Liver (tissue), 9 donors: ENCODE data around the gene TLL2. TPM values are rescaled to one million over a fixed set of nuclear protein-coding genes. Genes with fewer than 3 reads are reported as not detected.

Experiments
- DNase-seq: peaks from one replicate; pipeline ENCODE4 v3.0.0-alpha.2; 2017; ENCODE audit warnings: low spot score
- H3K27ac ChIP-seq, 2 donors: one replicate each; pipeline ENCODE4 v1.7.0; 2013; ENCODE audit warnings: inconsistent platforms in 2 of 2, low read length in 2 of 2, control low read depth in 1 of 2, low read depth in 1 of 2, mild to moderate bottlenecking in 1 of 2
- H3K27me3 ChIP-seq, 4 donors: one replicate each; pipeline versions ENCODE4 v1.6.1 to v1.7.0; 2013; ENCODE audit warnings: low read length in 3 of 4, inconsistent platforms in 1 of 4, mild to moderate bottlenecking in 1 of 4, moderate library complexity in 1 of 4; ENCODE audit not compliant: control insufficient read depth in 4 of 4, insufficient read depth in 4 of 4
- H3K36me3 ChIP-seq, 4 donors: one replicate each; pipeline versions ENCODE4 v1.6.1 to v1.7.0; 2013; ENCODE audit warnings: low read length in 3 of 4, mild to moderate bottlenecking in 3 of 4, low read depth in 1 of 4, moderate library complexity in 1 of 4; ENCODE audit not compliant: control insufficient read depth in 4 of 4, insufficient read depth in 3 of 4
- H3K4me1 ChIP-seq, 4 donors: one replicate each; pipeline versions ENCODE4 v1.6.1 to v1.7.0; 2013; ENCODE audit warnings: low read length in 3 of 4, mild to moderate bottlenecking in 3 of 4, moderate library complexity in 1 of 4; ENCODE audit not compliant: control insufficient read depth in 4 of 4, insufficient read depth in 4 of 4
- H3K4me3 ChIP-seq, 3 donors: one replicate each; pipeline versions ENCODE4 v1.6.1 to v1.7.0; 2013; ENCODE audit warnings: low read length in 3 of 3, control low read depth in 1 of 3, low read depth in 1 of 3, mild to moderate bottlenecking in 1 of 3
- H3K9ac ChIP-seq, 2 donors: one replicate each; pipeline ENCODE4 v1.7.0; 2013; ENCODE audit warnings: low read length in 2 of 2, mild to moderate bottlenecking in 2 of 2, moderate library complexity in 2 of 2, control low read depth in 1 of 2, low read depth in 1 of 2
- H3K9me3 ChIP-seq, 4 donors: one replicate each; pipeline versions ENCODE4 v1.6.1 to v1.7.0; 2013; ENCODE audit warnings: low read length in 3 of 4; ENCODE audit not compliant: control insufficient read depth in 4 of 4
- EGR1 ChIP-seq, 2 donors: IDR thresholded peaks; 2 replicates each; pipeline ENCODE4 v1.6.1; 2016 to 2018; ENCODE audit warnings: antibody characterized with exemption in 2 of 2, low read depth in 2 of 2
- FOXA1 ChIP-seq: IDR thresholded peaks from 2 replicates; pipeline ENCODE4 v1.6.1; 2016; ENCODE audit warnings: antibody characterized with exemption
- FOXA2 ChIP-seq: IDR thresholded peaks from 2 replicates; pipeline ENCODE4 v1.6.1; 2016; ENCODE audit warnings: antibody characterized with exemption
- GABPA ChIP-seq, 2 donors: IDR thresholded peaks in 1 of 2; conservative IDR thresholded peaks in 1 of 2; 2 replicates each; pipeline ENCODE4 v1.6.1; 2016; ENCODE audit warnings: antibody characterized with exemption in 2 of 2, mild to moderate bottlenecking in 1 of 2, moderate library complexity in 1 of 2
- HNF4A ChIP-seq, 2 donors: conservative IDR thresholded peaks; 2 replicates each; pipeline ENCODE4 v1.6.1; 2016; ENCODE audit warnings: antibody characterized with exemption in 2 of 2, mild to moderate bottlenecking in 2 of 2
- HNF4G ChIP-seq: IDR thresholded peaks from 2 replicates; pipeline ENCODE4 v1.6.1; 2016; ENCODE audit warnings: antibody characterized with exemption
- JUND ChIP-seq, 2 donors: IDR thresholded peaks; 2 replicates each; pipeline ENCODE4 v1.6.1; 2016; ENCODE audit warnings: antibody characterized with exemption in 2 of 2
- NR2F2 ChIP-seq: IDR thresholded peaks from 2 replicates; pipeline ENCODE4 v1.6.1; 2016; ENCODE audit warnings: antibody characterized with exemption
- RAD21 ChIP-seq, 2 donors: IDR thresholded peaks; 2 replicates each; pipeline ENCODE4 v1.6.1; 2016; ENCODE audit warnings: antibody characterized with exemption in 2 of 2, mild to moderate bottlenecking in 2 of 2
- RXRA ChIP-seq, 2 donors: IDR thresholded peaks; 2 replicates each; pipeline ENCODE4 v1.6.1; 2017 to 2018; ENCODE audit warnings: antibody characterized with exemption in 2 of 2, mild to moderate bottlenecking in 1 of 2
- SP1 ChIP-seq: IDR thresholded peaks from 2 replicates; pipeline ENCODE4 v1.6.1; 2018; ENCODE audit warnings: antibody characterized with exemption, mild to moderate bottlenecking
- TAF1 ChIP-seq: conservative IDR thresholded peaks from 2 replicates; pipeline ENCODE4 v1.6.1; 2016; ENCODE audit warnings: antibody characterized with exemption, mild to moderate bottlenecking
- YY1 ChIP-seq: IDR thresholded peaks from 2 replicates; pipeline ENCODE4 v1.6.1; 2016; ENCODE audit warnings: antibody characterized with exemption, mild to moderate bottlenecking
- WGBS: extraction: QIAGEN DNeasy Blood & Tissue Kit; methylation state at CpG from one replicate; pipeline ENCODE4 v1.1.7; 2013; 5-methylcytosine and 5-hydroxymethylcytosine counted together
- polyA plus RNA-seq, 2 donors: library from polyadenylated mRNA; stranded (reverse) in 1 of 2; unstranded in 1 of 2; fragments of 200-250 nt in 1 of 2; fragments of >200 nt in 1 of 2; fragmentation: Nextera tagmentation in 1 of 2; extraction: Ambion mirVana in 1 of 2; gene quantifications; one replicate each; pipeline versions ENCODE4 v1.2.1 to v1.2.3, GENCODE V29; 2013 to 2015
- total RNA-seq, 2 donors: library from RNA; depleted of rRNA; stranded (reverse); fragments of >200 nt; gene quantifications; one replicate each; pipeline ENCODE4 v1.2.3, GENCODE V29; 2014
- TF ChIP-seq, protein P1 (sequence below): IDR thresholded peaks from 2 replicates; pipeline ENCODE4 v1.6.1; 2016; ENCODE audit warnings: antibody characterized with exemption, mild to moderate bottlenecking
- TF ChIP-seq, protein P2 (sequence below): IDR thresholded peaks from 2 replicates; pipeline ENCODE4 v1.6.1; 2016; ENCODE audit warnings: antibody characterized with exemption
- TF ChIP-seq, protein P3 (sequence below): IDR thresholded peaks from 2 replicates; pipeline ENCODE4 v1.6.1; 2016; ENCODE audit warnings: antibody characterized with exemption
- TF ChIP-seq, protein P4 (sequence below): IDR thresholded peaks from 2 replicates; pipeline ENCODE4 v1.6.1; 2016; ENCODE audit warnings: antibody characterized with exemption
- TF ChIP-seq, protein P5 (sequence below): fragments of 150-350 bp; IDR thresholded peaks from 2 replicates; pipeline ENCODE4 v1.5.1; 2017; ENCODE audit warnings: improper control_type of control experiment, low read depth, low read length; ENCODE audit not compliant: missing input control
- donor health status: healthy.
- donor health status: healthy.
- donor health status: healthy.
- donor health status: healthy.
- donor health status: healthy.

Gene TLL2
- total and polyA plus RNA-seq, 4 donors, result 0.06 to 0.19 (median 0.08) TPM; not detected in 1

DNA sequence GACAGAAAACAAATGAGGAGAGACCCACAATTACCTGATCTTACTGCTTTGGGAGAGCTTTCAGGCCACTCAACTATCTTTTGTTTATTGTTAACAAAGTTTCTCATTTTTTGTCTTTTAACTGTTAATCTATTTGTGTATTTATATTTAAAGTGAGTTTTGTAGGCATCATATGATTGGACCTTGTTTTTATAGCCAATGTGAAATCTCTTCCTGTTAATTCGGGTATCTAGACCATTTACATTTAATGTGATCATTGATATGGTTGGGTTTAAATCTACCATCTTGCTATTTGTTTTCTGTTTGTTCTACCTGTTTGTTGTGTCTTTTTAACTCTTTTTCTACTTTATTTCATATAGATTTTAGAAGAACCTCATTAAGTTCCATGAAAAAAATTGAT lies 167.4 kb downstream of the TLL2 start:
- TF ChIP-seq HNF4A (conservative IDR thresholded peaks at IDR 0.05) (no peak), EGR1 (IDR thresholded peaks at IDR 0.05; ENCODE audit: low read depth in 2 of 2) (no peak), SP1 (no peak), HNF4G (no peak), RXRA (IDR thresholded peaks at IDR 0.05) (no peak), FOXA1 (no peak), JUND (IDR thresholded peaks at IDR 0.05) (no peak), YY1 (no peak), NR2F2 (no peak), TAF1 (no peak), RAD21 (IDR thresholded peaks at IDR 0.05) (no peak), GABPA (IDR thresholded peaks at IDR 0.05 in 1 of 2, conservative IDR thresholded peaks at IDR 0.05 in 1 of 2) (no peak), FOXA2 (no peak)
- TF ChIP-seq, protein P1, sequence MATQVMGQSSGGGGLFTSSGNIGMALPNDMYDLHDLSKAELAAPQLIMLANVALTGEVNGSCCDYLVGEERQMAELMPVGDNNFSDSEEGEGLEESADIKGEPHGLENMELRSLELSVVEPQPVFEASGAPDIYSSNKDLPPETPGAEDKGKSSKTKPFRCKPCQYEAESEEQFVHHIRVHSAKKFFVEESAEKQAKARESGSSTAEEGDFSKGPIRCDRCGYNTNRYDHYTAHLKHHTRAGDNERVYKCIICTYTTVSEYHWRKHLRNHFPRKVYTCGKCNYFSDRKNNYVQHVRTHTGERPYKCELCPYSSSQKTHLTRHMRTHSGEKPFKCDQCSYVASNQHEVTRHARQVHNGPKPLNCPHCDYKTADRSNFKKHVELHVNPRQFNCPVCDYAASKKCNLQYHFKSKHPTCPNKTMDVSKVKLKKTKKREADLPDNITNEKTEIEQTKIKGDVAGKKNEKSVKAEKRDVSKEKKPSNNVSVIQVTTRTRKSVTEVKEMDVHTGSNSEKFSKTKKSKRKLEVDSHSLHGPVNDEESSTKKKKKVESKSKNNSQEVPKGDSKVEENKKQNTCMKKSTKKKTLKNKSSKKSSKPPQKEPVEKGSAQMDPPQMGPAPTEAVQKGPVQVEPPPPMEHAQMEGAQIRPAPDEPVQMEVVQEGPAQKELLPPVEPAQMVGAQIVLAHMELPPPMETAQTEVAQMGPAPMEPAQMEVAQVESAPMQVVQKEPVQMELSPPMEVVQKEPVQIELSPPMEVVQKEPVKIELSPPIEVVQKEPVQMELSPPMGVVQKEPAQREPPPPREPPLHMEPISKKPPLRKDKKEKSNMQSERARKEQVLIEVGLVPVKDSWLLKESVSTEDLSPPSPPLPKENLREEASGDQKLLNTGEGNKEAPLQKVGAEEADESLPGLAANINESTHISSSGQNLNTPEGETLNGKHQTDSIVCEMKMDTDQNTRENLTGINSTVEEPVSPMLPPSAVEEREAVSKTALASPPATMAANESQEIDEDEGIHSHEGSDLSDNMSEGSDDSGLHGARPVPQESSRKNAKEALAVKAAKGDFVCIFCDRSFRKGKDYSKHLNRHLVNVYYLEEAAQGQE, result no peak
- TF ChIP-seq, protein P2, sequence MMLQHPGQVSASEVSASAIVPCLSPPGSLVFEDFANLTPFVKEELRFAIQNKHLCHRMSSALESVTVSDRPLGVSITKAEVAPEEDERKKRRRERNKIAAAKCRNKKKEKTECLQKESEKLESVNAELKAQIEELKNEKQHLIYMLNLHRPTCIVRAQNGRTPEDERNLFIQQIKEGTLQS, result no peak
- TF ChIP-seq, protein P3, sequence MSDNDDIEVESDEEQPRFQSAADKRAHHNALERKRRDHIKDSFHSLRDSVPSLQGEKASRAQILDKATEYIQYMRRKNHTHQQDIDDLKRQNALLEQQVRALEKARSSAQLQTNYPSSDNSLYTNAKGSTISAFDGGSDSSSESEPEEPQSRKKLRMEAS, result no peak
- TF ChIP-seq, protein P4, sequence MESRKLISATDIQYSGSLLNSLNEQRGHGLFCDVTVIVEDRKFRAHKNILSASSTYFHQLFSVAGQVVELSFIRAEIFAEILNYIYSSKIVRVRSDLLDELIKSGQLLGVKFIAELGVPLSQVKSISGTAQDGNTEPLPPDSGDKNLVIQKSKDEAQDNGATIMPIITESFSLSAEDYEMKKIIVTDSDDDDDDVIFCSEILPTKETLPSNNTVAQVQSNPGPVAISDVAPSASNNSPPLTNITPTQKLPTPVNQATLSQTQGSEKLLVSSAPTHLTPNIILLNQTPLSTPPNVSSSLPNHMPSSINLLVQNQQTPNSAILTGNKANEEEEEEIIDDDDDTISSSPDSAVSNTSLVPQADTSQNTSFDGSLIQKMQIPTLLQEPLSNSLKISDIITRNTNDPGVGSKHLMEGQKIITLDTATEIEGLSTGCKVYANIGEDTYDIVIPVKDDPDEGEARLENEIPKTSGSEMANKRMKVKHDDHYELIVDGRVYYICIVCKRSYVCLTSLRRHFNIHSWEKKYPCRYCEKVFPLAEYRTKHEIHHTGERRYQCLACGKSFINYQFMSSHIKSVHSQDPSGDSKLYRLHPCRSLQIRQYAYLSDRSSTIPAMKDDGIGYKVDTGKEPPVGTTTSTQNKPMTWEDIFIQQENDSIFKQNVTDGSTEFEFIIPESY, result no peak
- TF ChIP-seq, protein P5, sequence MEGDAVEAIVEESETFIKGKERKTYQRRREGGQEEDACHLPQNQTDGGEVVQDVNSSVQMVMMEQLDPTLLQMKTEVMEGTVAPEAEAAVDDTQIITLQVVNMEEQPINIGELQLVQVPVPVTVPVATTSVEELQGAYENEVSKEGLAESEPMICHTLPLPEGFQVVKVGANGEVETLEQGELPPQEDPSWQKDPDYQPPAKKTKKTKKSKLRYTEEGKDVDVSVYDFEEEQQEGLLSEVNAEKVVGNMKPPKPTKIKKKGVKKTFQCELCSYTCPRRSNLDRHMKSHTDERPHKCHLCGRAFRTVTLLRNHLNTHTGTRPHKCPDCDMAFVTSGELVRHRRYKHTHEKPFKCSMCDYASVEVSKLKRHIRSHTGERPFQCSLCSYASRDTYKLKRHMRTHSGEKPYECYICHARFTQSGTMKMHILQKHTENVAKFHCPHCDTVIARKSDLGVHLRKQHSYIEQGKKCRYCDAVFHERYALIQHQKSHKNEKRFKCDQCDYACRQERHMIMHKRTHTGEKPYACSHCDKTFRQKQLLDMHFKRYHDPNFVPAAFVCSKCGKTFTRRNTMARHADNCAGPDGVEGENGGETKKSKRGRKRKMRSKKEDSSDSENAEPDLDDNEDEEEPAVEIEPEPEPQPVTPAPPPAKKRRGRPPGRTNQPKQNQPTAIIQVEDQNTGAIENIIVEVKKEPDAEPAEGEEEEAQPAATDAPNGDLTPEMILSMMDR, result no peak
- WGBS, result 83% methylated on average over 1 of the region's 1 CpG
- no peaks in the 10 kb centered on the region for H3K36me3 ChIP-seq
- no peak overlapping the region for H3K27ac ChIP-seq
- H3K27me3 ChIP-seq, result no peaks in the 10 kb centered on the region
- H3K4me1 ChIP-seq, result peaks cover 0 to 16% (median 9%) of the 10 kb centered on the region in 4 donors
- DNase-seq, result no peak
- H3K4me3 ChIP-seq, result no peak overlapping the region
- peaks cover 0 to 3% (median 0%) of the 10 kb centered on the region in 4 donors for H3K9me3 ChIP-seq
- no peak overlapping the region for H3K9ac ChIP-seq
